Thyroid gland (tissue), 4 donors: ENCODE measurements around the gene SLCO2B1.

Experiments used
- CTCF ChIP-seq, 6 experiments: fragments of 200-600 bp in 3 of 6; fragments of 450-650 bp in 3 of 6; sonication (generic) in 3 of 6; IDR thresholded peaks; one replicate each; pipeline ENCODE4 v1.5.1; 2016 to 2019; ENCODE audit warnings: antibody characterized with exemption in 6 of 6, mild to moderate bottlenecking in 2 of 6, inconsistent platforms in 1 of 6, moderate library complexity in 1 of 6
- POLR2A ChIP-seq, 2 donors: fragments of 450-650 bp; IDR thresholded peaks; one replicate each; pipeline ENCODE4 v1.6.1; 2017; ENCODE audit warnings: antibody characterized with exemption in 2 of 2, mild to moderate bottlenecking in 2 of 2, moderate library complexity in 1 of 2

DNA sequence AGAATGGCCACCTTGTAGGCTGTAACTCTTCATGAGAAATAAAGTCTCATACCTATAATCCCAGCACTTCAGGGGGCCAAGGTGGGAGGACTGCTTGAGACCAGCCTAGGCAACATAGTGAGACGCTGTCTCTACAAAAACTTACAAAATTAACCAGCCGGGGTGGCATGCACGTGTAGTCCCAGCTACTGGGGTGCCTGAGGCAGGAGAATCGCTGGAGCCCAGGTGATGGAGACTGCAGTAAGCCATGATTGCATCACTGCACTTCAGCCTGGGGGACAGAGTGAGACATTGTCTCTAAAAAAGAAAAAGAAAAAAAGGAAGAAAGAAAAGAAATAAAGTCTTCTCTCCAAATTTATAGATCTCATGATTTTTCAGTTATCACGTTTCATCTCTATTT is 4.2 kb upstream of the SLCO2B1 start:
- no peak for TF ChIP-seq CTCF (IDR thresholded peaks at IDR 0.05)
- no peak for TF ChIP-seq POLR2A (IDR thresholded peaks at IDR 0.05)
